ENCODE results near the gene ZNF17.

Gene ZNF17

DNA sequence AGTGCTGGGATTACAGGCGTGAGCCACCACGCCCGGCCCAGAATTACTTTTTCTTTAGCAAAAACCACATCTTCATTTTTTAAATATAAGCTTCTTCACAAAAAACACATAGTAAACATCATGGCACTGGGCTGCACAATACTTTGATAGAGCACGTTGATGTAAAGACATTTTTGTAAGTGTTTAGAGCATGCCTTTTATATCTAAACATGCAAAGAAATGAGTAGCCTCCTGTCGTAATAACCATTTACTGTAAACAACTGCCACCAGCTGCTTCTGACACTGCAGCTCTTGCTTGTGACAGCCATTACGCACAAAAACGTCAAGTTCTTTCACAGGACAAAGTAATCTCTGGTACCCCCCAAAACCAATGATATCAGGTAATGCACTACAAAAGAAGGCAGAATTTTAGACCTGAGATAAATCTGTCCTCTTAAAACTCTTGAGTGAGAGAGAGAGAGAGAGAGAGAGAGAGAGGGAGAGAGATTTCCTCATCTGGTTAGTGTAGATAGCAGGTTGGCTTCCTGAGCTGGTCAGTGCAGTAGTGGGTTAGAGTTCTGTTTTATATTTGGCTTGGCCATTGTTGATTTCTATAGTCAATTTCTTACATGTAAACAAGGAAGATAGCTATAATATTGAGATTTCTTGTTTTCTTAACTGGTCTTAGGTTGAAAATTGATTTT lies 28.0 kb upstream of the ZNF17 start:
- Histone ChIP-seq H3K27me3 (ENCODE audit: low read depth, low read length) (no peaks in the 10 kb centered on the region), H3K4me1 (ENCODE audit: control insufficient read depth in 1 of 2, insufficient read depth in 2 of 2, low read length in 2 of 2) (no peaks in the 10 kb centered on the region), H3K36me3 (ENCODE audit: control insufficient read depth in 1 of 2, insufficient read depth in 2 of 2, low read length in 2 of 2) (peaks cover 0 to 6% of the 10 kb centered on the region in 2 donors), H3K4me3 (ENCODE audit: low read depth in 1 of 2, low read length in 2 of 2) (no peak overlapping the region), H3K27ac (ENCODE audit: low read length) (no peak overlapping the region), H3K9me3 (ENCODE audit: control insufficient read depth in 1 of 2, low read length in 2 of 2) (peaks cover 14 to 19% of the 10 kb centered on the region in 2 donors)

DNA sequence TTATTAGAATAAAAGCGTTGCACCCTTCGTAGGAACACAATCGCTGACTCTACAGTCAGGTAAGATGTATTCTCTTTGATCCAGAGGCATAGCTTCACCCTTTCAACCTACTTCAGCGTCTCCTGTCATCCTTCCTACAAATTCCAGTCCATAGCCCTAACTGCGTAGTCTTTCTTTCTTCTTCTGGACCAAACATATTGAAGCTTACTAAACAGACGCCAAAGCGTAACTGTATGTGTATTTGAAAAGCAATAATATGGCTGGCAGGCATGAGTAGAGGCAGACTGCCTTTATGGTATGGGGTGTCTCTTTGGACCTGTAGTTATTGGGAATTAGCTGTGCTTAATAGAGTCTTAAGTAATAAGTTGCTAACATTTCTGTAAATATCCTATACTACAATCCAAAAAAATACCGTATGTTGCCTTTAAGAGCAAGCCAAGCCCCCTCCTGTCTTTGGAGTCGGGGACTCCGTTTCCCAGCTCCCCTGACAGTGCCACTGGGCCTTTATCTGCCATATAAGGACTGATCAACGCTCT lies 21.7 kb upstream of the ZNF17 start:
- Histone ChIP-seq H3K36me3 (ENCODE audit: control insufficient read depth in 1 of 2, insufficient read depth in 2 of 2, low read length in 2 of 2) (peaks cover 5 to 20% of the 10 kb centered on the region in 2 donors), H3K27me3 (ENCODE audit: low read depth, low read length) (no peaks in the 10 kb centered on the region), H3K27ac (ENCODE audit: low read length) (peak overlapping the region; percentile 86), H3K4me3 (ENCODE audit: low read depth in 1 of 2, low read length in 2 of 2) (peak overlapping the region; percentile 51 to 80), H3K9me3 (ENCODE audit: control insufficient read depth in 1 of 2, low read length in 2 of 2) (peaks cover 0 to 9% of the 10 kb centered on the region in 2 donors), H3K4me1 (ENCODE audit: control insufficient read depth in 1 of 2, insufficient read depth in 2 of 2, low read length in 2 of 2) (peaks cover 0 to 17% of the 10 kb centered on the region in 2 donors)

- Histone ChIP-seq H3K27ac (ENCODE audit: low read length) (peak within 1 kb of the TSS; percentile 86), H3K36me3 (ENCODE audit: control insufficient read depth in 1 of 2, insufficient read depth in 2 of 2, low read length in 2 of 2) (peaks cover 9 to 26% of the 10 kb centered on the region in 2 donors), H3K27me3 (ENCODE audit: low read depth, low read length) (no peaks in the 10 kb centered on the region), H3K4me1 (ENCODE audit: control insufficient read depth in 1 of 2, insufficient read depth in 2 of 2, low read length in 2 of 2) (peaks cover 0 to 17% of the 10 kb centered on the region in 2 donors), H3K9me3 (ENCODE audit: control insufficient read depth in 1 of 2, low read length in 2 of 2) (peaks cover 0 to 9% of the 10 kb centered on the region in 2 donors), H3K4me3 (ENCODE audit: low read depth in 1 of 2, low read length in 2 of 2) (peak within 1 kb of the TSS; percentile 51 to 80)
Observed at GRCh38 chr19:57389730-57390598, 21.0 kb upstream of the ZNF17 start, which contains the start of gene ZNF548. TSS of gene ZNF548 (plus strand) at chr19:57389854. CDS start at chr19:57390100, 246 bp downstream.

- H3K4me3 ChIP-seq (ENCODE audit: low read depth in 1 of 2, low read length in 2 of 2) = no peak overlapping the region
- peaks cover 38 to 82% of the 10 kb centered on the region in 2 donors for H3K36me3 ChIP-seq (ENCODE audit: control insufficient read depth in 1 of 2, insufficient read depth in 2 of 2, low read length in 2 of 2)
- peaks cover 23 to 52% of the 10 kb centered on the region in 2 donors for H3K9me3 ChIP-seq (ENCODE audit: control insufficient read depth in 1 of 2, low read length in 2 of 2)
- peaks cover 0 to 7% of the 10 kb centered on the region in 2 donors for H3K4me1 ChIP-seq (ENCODE audit: control insufficient read depth in 1 of 2, insufficient read depth in 2 of 2, low read length in 2 of 2)
- no peaks in the 10 kb centered on the region for H3K27me3 ChIP-seq (ENCODE audit: low read depth, low read length)
- H3K27ac ChIP-seq (ENCODE audit: low read length) = no peak overlapping the region
Observed at GRCh38 chr19:57395710-57396109, 15.3 kb upstream of the ZNF17 start.

GRCh38 chr19:57398868-57399267 lies 12.1 kb upstream of the ZNF17 start:
- peak overlapping the region in 1 of 2 donors; percentile 51 for H3K4me3 ChIP-seq (ENCODE audit: low read depth in 1 of 2, low read length in 2 of 2)
- H3K9me3 ChIP-seq (ENCODE audit: control insufficient read depth in 1 of 2, low read length in 2 of 2) = peaks cover 27 to 67% of the 10 kb centered on the region in 2 donors
- H3K36me3 ChIP-seq (ENCODE audit: control insufficient read depth in 1 of 2, insufficient read depth in 2 of 2, low read length in 2 of 2) = peaks cover 37 to 86% of the 10 kb centered on the region in 2 donors
- H3K27ac ChIP-seq (ENCODE audit: low read length) = no peak overlapping the region
- H3K4me1 ChIP-seq (ENCODE audit: control insufficient read depth in 1 of 2, insufficient read depth in 2 of 2, low read length in 2 of 2) = no peaks in the 10 kb centered on the region
- no peaks in the 10 kb centered on the region for H3K27me3 ChIP-seq (ENCODE audit: low read depth, low read length)

GRCh38 chr19:57403737-57404563 lies 7.0 kb upstream of the ZNF17 start:
- Histone ChIP-seq H3K4me3 (ENCODE audit: low read depth in 1 of 2, low read length in 2 of 2) (peak overlapping the region in 1 of 2 donors; percentile 12), H3K9me3 (ENCODE audit: control insufficient read depth in 1 of 2, low read length in 2 of 2) (peaks cover 10 to 47% of the 10 kb centered on the region in 2 donors), H3K27me3 (ENCODE audit: low read depth, low read length) (no peaks in the 10 kb centered on the region), H3K4me1 (ENCODE audit: control insufficient read depth in 1 of 2, insufficient read depth in 2 of 2, low read length in 2 of 2) (no peaks in the 10 kb centered on the region), H3K27ac (ENCODE audit: low read length) (no peak overlapping the region), H3K36me3 (ENCODE audit: control insufficient read depth in 1 of 2, insufficient read depth in 2 of 2, low read length in 2 of 2) (peaks cover 4 to 37% of the 10 kb centered on the region in 2 donors)

- H3K9me3 ChIP-seq (ENCODE audit: control insufficient read depth in 1 of 2, low read length in 2 of 2) = peaks cover 0 to 33% of the 10 kb centered on the region in 2 donors
- peaks cover 4 to 7% of the 10 kb centered on the region in 2 donors for H3K4me1 ChIP-seq (ENCODE audit: control insufficient read depth in 1 of 2, insufficient read depth in 2 of 2, low read length in 2 of 2)
- peak overlapping the region in 1 of 2 donors; percentile 40 for H3K4me3 ChIP-seq (ENCODE audit: low read depth in 1 of 2, low read length in 2 of 2)
- peaks cover 0 to 15% of the 10 kb centered on the region in 2 donors for H3K36me3 ChIP-seq (ENCODE audit: control insufficient read depth in 1 of 2, insufficient read depth in 2 of 2, low read length in 2 of 2)
- no peaks in the 10 kb centered on the region for H3K27me3 ChIP-seq (ENCODE audit: low read depth, low read length)
- H3K27ac ChIP-seq (ENCODE audit: low read length) = no peak overlapping the region
Observed at GRCh38 chr19:57406516-57407123, 4.3 kb upstream of the ZNF17 start.

GRCh38 chr19:57419439-57419838 lies 8.5 kb downstream of the ZNF17 start:
- Histone ChIP-seq H3K9me3 (ENCODE audit: control insufficient read depth in 1 of 2, low read length in 2 of 2) (peaks cover 39 to 62% of the 10 kb centered on the region in 2 donors), H3K4me1 (ENCODE audit: control insufficient read depth in 1 of 2, insufficient read depth in 2 of 2, low read length in 2 of 2) (no peaks in the 10 kb centered on the region), H3K27me3 (ENCODE audit: low read depth, low read length) (no peaks in the 10 kb centered on the region), H3K36me3 (ENCODE audit: control insufficient read depth in 1 of 2, insufficient read depth in 2 of 2, low read length in 2 of 2) (peaks cover 52 to 85% of the 10 kb centered on the region in 2 donors), H3K4me3 (ENCODE audit: low read depth in 1 of 2, low read length in 2 of 2) (peak overlapping the region; percentile 27 to 57), H3K27ac (ENCODE audit: low read length) (no peak overlapping the region)

GRCh38 chr19:57421037-57421436 lies 10.1 kb downstream of the ZNF17 start:
- peak overlapping the region; percentile 30 to 57 for H3K4me3 ChIP-seq (ENCODE audit: low read depth in 1 of 2, low read length in 2 of 2)
- no peak overlapping the region for H3K27ac ChIP-seq (ENCODE audit: low read length)
- peaks cover 39 to 51% of the 10 kb centered on the region in 2 donors for H3K9me3 ChIP-seq (ENCODE audit: control insufficient read depth in 1 of 2, low read length in 2 of 2)
- H3K4me1 ChIP-seq (ENCODE audit: control insufficient read depth in 1 of 2, insufficient read depth in 2 of 2, low read length in 2 of 2) = no peaks in the 10 kb centered on the region
- H3K27me3 ChIP-seq (ENCODE audit: low read depth, low read length) = no peaks in the 10 kb centered on the region
- peaks cover 39 to 69% of the 10 kb centered on the region in 2 donors for H3K36me3 ChIP-seq (ENCODE audit: control insufficient read depth in 1 of 2, insufficient read depth in 2 of 2, low read length in 2 of 2)

DNA sequence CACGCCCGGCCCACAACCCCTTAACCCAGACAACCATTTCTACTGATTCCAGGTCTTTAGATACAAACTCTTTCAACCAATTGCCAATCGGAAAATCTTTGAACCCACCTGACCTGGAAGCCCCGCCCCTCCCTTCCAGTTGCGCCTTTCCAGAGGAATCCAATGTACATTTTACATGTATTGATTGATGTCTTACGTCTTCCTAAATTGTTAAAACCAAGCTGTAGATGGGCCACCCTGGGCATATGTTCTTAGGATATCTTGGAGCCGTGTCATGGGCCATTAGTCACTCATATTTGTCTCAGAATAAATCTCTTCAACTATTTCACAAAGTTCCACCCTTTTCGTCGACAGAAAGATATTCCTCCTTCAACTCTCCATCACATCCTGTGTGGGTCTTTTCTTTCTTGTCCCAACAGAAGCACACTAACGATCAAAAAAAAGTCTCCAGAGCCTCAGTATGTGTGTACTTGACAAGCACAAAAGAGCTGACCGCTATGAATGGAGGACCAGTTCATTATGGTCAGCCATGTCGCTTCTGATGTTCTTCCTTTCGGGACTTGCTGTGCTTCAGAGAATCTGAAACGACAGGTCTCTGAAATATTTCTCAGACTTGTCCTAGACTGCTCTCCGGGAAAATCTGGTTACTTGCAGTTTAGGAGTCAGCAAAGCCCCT lies 23.6 kb downstream of the ZNF17 start:
- peaks cover 0 to 13% of the 10 kb centered on the region in 2 donors for H3K36me3 ChIP-seq (ENCODE audit: control insufficient read depth in 1 of 2, insufficient read depth in 2 of 2, low read length in 2 of 2)
- peak overlapping the region; percentile 67 to 95 for H3K4me3 ChIP-seq (ENCODE audit: low read depth in 1 of 2, low read length in 2 of 2)
- peaks cover 0 to 5% of the 10 kb centered on the region in 2 donors for H3K9me3 ChIP-seq (ENCODE audit: control insufficient read depth in 1 of 2, low read length in 2 of 2)
- no peaks in the 10 kb centered on the region for H3K27me3 ChIP-seq (ENCODE audit: low read depth, low read length)
- H3K27ac ChIP-seq (ENCODE audit: low read length) = no peak overlapping the region
- peaks cover 0 to 18% of the 10 kb centered on the region in 2 donors for H3K4me1 ChIP-seq (ENCODE audit: control insufficient read depth in 1 of 2, insufficient read depth in 2 of 2, low read length in 2 of 2)

All from muscle layer of duodenum (tissue), 2 donors.